Esophagus mucosa (tissue), 1 donor: ENCODE measurements around the gene ATOSA. TPM values are rescaled to one million over a fixed set of nuclear protein-coding genes. Genes with fewer than 3 reads are reported as not detected.
A peak's percentile ranks its signal among the peaks of the same experiment; 100 is the strongest.

Experiments used
- ATAC-seq: fragments of 200-7000 bp; cut with Tn5 transposase; one replicate; pipeline ENCODE4 v1.9.1; 2020
- total RNA-seq: library from RNA; stranded (reverse); gene quantifications from one replicate; pipeline ENCODE4 v1.2.4, GENCODE V29; 2023
- donor health status: DM: yes; HTN: yes; CAD: no.

ATOSA gene
- total RNA-seq, 1 donor from 2014 or later = 44.1 TPM

DNA sequence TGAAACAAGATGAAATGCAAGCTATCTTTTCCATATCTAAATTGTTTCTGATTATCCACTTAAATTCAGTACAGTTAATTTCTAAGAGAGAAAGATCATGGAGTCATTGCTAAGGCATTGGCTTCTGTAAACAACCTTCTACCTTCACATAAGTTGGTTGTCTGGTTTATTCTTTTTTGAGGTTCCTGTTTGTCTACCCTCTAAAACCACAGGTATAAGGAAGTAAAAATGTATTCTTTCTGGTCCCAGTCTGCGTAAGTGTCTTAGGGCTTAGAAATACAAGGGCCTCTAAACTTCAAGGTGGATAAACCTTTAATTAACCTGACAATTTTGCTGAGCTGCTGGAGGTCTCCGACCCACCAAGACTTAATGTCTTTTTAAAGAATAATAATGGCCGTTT, 3.6 kb upstream of the ATOSA start:
- no peak for ATAC-seq

DNA sequence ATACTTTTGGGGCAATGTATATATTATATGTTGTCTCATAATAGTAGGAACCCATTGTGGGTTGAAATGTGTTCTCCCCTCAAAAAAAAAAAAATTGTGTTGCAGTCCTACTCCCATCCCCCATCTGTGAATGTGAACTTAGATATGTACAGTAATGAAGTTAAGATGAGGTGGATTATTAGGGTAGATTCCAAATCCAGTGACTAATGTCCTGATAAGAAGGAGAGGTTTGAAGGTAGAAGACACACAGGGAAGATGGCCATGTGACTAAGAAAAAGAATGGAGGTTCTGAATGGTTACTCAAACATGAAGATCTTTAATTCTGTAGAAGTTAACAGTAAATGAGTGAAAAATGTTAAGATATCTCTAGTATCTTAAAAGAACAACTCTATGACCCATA, 3.0 kb upstream of the ATOSA start:
- no peak for ATAC-seq

DNA sequence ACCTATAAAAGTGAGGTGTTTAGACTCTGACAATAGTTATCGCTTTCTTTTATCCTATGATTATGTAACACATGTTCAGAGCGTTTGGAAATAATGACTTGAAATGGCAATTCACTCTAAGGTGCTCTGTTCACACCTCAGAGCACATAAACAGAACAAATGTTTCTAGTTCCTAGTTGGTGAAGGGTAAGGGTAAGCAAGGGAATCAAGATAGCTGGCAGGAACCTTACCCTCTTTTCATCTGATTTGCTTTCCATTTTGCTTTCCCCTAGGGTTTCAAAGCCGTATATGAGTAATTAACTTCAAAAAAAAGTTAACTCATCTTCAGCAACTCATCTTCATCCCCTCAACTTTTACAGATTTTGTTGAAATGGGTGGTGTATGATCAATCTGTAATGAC, 2.3 kb upstream of the ATOSA start:
- no peak for ATAC-seq

DNA sequence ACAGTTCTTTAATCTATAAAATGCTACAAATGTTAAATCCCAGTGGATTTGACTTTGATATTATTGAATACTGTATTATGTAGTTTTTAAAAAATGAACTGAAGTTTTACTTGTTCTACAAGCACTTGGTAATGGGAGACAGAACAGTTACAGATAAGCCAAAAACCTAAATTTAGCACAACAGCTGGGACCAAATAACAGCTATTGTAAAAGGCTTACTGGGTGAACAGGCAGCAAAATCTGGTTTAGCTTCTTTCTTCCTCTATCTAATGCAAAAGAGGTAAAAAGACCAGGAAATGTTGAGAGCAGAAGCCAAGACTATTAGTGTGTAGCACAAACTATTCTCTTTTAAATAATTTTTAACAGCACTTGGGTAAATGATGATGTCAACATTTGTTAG, 1.6 kb upstream of the ATOSA start:
- ATAC-seq = no peak

DNA sequence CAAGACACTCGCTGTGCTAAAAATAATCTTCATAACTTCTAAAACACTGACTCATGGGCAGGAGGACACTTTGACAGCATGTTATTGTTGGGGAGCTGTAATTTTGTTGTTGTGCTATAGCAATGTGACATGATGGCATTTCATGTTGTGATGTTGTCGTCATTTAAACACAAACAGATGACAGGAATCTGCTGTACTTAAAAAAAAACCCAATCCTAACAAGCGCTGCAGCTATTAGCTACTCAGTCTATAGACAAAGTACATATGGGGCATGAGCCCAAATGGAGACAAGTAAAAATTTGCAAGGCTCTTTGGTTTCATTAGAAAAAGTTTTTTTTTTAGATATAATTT, 828 bp upstream of the ATOSA start:
- ATAC-seq = no peak

DNA sequence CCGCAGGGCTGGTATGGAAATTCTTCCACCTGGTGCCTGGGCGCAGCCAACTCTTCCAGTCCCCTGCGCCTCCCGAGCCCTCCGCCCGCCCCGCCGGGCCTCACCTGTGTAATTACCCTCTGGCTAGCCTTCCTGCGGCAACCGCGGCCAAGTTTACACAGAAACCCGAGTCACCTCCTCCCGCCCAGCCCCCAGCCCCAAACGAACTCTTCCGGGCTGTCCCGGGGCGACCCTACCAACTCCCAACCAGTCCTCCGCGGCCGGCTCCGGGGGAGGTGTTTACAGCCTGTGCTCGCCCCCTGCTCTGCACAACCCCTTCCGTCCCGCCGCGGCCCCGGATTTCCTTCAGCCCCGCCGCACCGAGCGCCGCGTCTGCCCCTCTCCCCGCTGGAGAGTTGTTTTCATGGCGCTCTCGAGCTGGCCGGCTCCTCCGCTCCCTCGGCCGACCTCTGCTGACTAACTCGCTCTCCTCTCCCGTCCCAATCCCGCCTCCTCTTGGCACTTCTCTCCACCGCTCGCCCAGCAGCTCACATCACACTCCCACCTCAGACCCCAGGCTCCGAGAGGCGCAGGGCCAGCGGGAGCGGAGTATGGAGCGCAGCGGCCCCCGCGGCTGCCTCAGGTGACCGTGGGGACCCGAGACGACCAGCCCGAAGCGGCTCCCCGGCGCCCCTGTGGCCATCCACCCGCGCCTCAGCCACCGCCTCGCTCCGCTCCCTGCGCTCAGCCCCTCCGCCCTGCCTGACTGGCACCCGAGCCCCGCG, 538 bp downstream of the ATOSA start:
- peak; percentile 68 for ATAC-seq

DNA sequence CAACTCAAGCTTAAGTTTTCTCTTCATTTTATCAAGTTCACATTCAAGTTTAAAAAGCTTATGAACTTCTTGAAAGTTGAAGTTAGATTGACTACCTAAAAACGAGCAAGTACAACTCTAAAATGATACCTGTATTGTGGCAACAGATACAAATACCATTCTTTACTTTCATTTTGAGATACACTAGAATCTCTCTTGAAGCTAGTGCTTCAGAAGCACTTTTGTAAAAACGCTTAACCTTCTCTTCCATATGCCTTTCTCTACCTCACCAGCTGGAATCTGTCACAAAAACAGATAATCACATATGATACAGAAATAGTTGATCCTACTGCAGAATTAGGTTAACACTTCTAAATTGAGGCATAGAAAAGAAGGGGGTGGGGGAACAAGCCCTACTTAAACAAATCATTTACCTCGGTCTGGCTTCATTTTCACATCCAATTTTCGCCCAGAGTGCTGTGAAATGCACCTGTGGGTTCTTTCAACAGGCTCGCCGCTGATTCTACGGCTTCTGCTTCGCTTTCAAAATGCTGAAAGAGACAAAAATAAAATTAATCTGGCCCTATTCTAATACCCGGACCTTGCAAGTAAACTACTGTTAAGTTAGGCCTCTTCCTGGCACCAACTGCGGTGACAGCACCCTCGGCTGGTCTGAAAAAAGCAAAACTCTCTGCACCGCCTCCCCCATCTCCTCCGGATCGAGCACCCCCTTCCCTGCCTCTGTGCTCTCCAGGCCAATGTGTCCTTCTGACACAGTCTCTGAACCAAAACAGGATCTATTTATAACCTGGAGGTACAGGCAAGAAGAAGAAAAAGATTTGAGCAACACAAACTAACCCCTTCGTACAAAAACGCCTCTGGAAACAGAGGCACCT, 1.4 kb downstream of the ATOSA start:
- peak; percentile 48 for ATAC-seq

DNA sequence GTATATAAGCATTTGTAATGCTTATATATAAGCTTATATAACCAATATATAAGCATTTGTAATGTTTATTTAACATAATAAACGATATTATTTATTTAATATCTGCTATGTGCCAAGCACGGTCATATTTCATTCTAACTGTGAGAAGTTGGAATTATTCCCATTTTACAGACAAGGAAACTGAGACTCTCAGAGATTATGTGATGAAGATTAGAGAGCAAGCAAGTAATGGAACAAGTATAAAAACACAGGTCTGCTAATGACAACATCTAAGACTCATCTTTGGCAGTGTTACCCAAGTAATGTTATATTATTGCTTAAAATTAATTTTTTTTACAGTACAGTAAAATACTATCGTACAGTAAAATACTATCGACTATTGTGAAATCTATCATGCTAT, 4.4 kb downstream of the ATOSA start:
- ATAC-seq = no peak

DNA sequence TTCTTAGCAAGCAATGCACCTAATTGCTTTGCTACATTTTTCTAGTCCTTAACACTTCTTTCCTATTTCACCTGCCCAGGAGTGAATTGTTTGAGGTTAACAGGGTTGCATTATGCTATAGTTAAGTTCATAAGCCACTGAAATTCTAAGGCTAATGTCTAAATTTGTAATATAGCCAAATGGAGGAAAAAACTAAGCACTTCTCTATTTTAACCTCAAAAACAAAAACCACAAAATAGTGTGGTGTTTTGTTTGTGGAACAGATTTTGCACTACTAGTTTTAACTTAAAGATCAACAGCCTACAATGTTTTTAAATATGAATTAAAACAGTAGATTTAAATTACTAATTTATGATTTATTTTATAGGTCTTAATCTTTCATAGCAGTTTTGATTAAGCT, 5.5 kb downstream of the ATOSA start:
- no peak for ATAC-seq

DNA sequence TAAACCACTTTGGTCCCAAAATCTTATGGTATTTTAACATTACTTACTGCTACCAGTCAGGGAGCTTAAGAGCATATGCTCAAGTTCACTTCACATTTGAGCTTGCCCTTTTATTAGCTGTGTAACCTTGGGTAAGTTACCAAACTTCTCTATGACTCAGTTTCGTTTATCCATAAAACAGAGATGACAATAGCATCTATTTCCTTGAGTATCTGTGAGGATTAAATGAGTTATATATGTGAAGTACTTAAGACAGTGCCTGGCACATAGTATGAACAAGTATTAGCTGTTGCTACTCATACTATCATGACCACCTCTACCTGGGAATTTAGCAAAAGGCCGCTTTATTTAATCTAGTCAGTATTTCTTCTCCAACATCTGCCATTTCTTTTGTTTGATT, 5.9 kb downstream of the ATOSA start:
- peak; percentile 91 for ATAC-seq

DNA sequence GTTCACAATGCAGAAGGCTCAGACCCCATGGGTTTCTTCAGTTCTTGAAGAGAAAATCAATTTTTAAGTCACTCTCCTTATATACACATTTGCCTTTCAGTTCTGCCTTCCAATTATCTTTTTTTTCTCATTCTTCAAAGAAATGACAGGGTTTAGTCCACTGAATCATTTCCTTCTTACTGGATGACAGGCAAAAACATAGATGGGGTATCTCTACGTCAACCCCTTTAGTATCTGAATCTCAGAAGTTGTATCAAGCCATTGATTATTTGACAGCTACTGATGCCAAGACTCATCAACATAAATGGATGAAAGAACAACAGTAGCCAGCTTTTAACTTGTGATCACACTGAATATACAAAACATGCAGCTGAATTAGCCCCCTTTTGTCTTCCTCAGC, 6.5 kb downstream of the ATOSA start:
- no peak for ATAC-seq

DNA sequence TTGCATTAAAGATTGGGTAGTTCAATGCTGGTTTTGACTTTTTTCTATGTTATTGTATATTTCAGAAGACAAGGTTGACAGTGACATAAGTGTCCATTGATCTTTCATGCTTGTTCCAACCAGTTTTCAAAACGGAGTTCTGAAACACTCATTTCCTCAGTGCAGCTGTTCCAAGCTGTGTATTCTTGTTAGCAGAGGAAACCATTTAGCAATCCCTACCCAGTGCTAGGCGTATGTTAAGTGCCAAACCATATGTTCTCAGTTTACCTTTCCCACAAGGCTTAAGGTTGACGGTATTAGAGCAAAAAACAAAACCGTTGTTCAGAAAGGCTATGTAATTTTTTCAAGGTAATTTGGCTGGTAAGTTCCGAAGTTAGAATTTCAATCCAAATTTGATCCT, 9.1 kb downstream of the ATOSA start:
- ATAC-seq = no peak

DNA sequence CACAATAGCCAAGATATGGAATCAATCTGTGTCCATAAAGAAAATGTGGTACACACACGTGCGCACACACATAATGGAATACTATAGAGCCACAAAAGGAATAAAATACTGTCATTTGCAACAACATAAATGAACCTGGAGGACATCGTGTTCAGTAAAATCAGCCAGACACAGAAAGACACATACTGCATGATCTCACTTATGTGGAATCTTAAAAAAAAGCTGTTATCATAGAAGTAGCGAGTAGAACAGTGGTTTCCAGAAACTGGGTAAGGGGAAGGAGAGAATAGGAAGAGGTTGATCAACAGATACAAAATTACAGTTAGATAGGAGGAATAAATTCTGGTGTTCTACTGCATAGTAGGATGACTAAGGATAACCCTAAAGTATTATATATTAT, 11.1 kb downstream of the ATOSA start:
- no peak for ATAC-seq

DNA sequence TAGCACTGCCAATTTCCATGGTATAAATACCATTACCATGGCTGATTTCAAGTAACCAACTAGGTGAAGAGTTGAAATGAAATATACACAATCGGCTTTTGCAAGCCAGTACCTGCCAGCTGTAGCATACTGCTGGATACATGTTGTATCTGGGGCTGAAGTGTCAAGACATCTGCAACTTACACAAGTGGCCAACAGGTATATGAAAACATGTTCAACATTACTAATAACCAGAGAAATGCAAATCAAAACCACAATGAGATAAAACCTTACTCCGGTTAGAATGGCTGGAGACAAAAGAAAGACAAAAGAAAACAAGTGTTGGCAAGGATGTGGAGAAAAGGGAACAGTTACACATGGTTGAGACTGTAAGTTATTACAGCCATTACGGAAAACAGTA, 11.6 kb downstream of the ATOSA start:
- peak; percentile 79 for ATAC-seq

DNA sequence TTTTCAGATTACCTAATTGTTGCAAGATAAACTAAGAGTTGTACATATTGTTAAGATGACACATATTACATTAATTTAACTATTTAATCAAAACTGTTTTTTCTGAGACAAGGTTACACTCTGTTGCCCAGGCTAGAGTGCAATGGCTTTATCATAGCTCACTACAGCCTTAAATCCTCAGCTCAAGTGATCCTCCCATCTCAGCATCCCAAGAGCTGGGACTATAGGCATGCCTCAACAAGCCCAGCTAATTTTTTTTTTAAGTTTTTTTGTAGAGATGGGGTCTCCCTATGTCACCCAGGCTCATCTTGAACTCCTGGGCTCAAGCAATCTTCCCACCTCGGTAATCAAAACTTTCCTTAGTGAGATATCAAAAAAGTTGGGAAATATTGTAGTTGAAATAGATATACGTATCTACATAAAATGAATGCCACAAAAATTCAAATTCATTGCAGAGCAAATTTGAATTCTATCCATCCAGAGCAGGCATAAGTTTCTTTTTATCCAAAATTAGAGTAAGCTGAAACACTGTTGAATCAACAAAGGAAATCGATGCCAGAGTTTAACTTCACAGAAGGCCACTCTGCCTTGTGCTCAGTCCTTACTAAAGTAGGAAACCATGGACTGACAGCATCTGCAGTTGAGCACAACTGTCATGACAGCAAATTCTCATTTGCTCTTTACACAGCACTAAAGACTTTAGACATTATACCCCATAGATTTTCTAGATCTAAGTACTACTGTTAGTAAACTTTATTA, 15.5 kb downstream of the ATOSA start:
- ATAC-seq = no peak

DNA sequence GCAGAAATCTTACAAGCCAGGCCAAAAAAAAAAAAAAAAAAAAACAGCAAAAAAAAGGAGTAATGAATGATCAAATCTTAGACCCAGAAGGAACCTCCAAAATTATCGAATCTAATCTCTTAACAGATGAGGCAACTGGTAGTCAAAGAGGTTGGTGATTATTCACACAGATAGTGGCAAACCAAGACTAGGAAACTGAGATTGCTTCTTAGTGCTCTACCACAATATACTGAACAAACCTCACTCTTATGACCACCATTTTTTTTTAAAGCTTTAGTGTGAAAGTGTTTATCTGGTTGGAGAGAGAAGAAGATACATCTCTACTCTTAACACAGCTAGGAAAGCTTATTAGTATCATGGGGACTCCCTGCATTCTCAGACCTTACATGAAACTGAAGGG, 17.3 kb downstream of the ATOSA start:
- no peak for ATAC-seq

DNA sequence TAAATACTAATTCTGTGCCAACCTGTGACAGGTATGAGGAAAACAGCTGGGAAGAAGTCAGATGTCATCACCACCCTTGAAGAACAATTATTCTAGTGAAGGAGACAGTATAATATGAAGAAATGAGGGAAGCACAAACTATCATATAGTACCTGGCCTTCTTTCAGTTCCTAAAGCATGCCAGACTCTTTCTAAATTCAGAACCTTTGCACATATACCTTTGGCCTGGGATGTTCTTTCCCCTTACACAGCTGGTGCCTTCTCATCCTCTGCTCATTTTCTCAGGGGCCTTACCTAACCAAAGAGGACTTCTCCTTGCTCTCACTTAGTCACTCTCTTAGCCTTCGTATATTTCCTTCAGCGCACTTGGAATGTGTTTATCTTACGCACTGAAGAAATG, 19.0 kb downstream of the ATOSA start:
- ATAC-seq = no peak

DNA sequence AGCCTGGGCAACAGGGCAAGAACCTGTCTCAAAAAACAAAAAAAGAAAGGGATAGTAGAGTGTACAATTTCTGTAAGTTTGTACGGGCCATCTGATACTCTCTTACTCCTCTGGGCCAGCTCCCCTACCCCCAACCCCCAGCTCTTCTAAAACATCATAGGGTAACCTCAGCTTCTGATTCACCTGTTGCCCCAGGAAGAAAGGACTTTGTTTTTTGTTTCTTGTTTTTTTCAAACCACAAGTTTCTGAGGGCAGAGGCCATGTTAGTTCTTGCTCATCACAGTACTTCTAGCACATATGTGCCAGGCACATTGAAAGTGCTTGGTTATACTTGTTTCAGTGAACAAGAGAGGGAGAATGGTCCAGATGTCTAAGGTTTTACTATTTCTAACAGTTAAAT, 20.2 kb downstream of the ATOSA start:
- ATAC-seq = no peak

DNA sequence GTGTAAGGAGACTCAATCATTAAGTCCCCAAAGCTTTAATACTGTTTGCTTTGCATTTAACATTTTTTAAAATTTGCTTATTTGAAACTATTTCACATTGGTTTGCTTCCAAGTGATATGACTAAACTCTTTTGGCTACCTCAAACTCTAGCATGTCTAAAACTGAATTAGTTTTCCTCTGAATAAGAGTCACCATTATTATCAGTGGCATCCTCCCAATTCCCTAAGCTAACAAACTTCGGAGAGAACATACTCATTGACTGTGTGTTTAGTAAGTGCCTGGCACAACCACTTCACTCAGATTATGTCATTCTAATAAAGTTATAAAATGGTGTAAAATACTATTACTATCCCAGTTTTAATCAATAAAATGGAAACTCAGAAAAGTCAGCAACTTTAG, 21.9 kb downstream of the ATOSA start:
- peak; percentile 64 for ATAC-seq

DNA sequence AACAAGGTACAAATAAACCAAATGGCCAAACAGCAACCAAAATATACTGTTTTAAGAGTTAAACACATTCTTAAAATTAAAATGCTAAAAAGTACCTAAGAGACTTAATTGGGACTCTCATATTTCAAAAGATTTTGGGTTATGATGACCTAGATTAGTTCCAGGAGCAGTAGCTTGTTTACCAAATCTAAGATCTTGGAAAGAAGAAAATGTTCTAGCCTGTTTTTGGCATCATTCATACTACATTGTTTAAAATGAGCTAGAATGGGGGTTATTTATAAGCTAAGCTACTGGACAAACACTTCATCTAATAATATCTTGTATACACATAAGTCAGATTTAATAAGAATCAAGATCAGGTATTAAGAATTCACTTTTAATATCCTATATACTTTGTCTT, 22.8 kb downstream of the ATOSA start:
- no peak for ATAC-seq

DNA sequence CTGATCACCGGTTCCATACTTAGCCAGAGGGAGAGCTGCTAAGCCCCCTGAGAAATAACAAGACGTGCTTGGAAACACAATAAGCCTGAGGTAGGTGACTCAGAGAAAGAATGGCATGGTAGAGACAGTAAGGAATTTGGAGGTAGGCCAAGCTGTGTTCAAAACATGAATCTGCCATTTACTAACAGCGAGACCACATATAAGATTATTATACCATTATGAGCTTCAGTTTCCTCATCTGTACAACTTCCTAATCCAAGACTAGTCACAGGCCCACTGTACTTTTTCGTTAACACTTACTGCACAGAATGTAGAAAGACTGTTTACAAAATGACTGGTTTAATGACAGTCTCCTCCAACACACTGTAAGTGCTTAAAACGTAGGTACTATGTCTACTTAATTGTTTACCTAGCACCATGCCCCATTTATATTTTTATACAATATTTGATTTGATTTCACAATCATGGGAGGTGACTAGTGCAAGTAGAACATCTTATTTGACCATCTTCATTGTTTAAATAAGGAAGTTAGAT, 25.7 kb downstream of the ATOSA start:
- peak; percentile 78 for ATAC-seq

DNA sequence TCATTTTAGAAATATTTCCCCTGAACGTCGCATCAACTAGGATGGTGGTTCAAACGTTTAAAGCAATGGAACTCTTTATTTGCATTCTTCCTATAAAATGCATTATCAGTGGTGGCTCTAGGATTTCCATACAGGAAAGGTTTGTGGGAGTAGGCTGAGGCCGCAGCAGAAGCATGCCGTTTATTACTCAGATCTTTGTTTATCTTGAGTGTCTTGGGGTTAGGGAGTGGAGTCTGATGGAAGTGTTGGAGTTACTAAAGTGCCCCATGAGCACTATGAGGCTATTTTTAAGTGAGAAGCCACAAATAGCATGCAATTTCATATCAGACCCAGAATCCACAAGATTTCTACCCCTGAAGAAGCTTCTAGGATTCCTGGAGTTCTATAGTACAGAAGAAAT, 26.2 kb downstream of the ATOSA start:
- peak; percentile 56 for ATAC-seq

DNA sequence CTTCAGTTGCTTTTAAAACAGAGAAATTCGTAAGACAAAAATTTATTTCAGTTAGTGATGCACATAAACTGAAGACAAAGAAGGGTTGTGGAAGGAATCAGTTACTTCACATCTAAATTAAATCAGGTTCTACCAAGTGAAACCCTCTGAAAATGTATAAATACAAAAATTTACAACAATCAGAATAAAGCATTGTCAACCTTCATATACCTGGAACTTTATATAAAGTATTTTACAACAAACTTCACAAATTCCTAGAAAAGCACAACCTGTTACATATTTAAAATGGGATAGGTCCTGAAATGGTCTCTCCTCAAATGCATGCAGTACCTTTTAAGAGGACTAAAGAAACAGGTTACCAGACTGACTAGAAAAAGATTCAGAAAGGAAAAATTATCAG, 26.9 kb downstream of the ATOSA start:
- ATAC-seq = no peak
